Adipose tissue (tissue), 3 donors: Measurements from ENCODE around the gene MBOAT1. TPM values are rescaled to one million over a fixed set of nuclear protein-coding genes. Genes with fewer than 3 reads are reported as not detected.

Experiments
- H3K27ac ChIP-seq: one replicate; pipeline ENCODE4 v1.5.1; 2013; ENCODE audit warnings: low read depth, low read length
- WGBS, 3 donors: extraction: QIAGEN DNeasy Blood & Tissue Kit; methylation state at CpG; one replicate each; pipeline ENCODE4 v1.1.7; 2013; 5-methylcytosine and 5-hydroxymethylcytosine counted together
- polyA plus RNA-seq, 3 donors: library from polyadenylated mRNA; stranded (reverse); fragments of 200-250 nt; gene quantifications; one replicate each; pipeline ENCODE4 v1.2.3, GENCODE V29; 2013
- donor health status: healthy with polysubstance abuse.
- donor health status: Bipolar disorder and iron deficiency.
- donor health status: healthy.

Gene MBOAT1
- polyA plus RNA-seq, 3 donors: 2.6 to 3.2 (median 2.6) TPM

DNA sequence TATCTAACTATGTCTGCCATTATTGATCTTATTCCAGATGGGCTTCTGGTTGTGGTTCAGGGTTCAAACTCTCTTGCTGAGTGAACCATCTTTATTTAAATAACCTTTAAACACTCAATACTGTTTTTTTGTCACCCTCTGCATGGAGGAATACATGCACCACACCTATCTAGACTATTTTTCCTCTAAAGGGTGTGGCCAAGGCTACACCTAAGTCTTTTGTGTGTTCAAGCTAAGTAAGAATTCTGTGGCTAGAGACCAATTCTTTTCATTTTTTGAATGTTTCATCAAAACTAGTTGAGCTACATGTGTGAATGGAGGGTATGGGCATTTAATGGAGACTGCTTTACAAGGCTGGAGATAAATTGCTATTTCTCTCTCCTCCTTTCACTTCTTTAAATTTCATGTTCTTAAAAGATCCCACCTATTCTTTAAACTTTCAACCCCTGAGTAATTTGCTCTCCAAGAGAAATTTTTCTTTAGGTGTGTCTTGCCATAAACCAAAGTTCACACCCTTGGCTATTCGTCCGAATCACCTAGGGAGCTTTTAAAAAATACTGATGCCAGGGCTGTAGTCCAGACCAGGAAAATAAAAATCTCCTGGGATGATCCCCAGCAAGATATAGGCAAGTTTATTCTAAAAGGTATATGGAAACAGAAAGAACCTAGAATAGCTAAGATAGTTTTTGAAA lies 24.8 kb upstream of the MBOAT1 start:
- 70 to 81% (median 72%) methylated on average over 2 of the region's 2 CpGs for WGBS, 3 donors

DNA sequence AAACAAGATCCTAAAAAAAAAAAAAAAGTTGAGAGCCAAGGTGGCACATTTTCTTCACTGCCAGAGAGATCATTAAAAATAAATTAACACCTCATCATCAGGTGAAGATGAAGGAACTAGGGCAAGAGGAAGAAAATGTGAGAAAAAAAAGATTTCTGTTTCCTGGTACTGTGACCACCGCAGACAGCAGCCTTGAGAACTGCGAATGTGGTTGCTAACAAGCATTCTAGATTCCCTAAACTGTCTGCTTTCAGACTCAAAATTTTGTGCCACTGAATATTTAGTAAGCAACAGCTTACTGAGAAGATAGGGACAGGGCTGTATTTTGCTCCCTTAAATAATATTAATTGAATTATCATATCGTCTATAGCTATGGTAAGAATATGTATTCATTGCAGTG lies 24.1 kb upstream of the MBOAT1 start:
- 60 to 72% (median 64%) methylated on average over 3 of the region's 3 CpGs for WGBS, 3 donors
- no peak overlapping the region for H3K27ac ChIP-seq

More for the DNA sequence above, 24.8 kb upstream of the MBOAT1 start:
- no peak overlapping the region for H3K27ac ChIP-seq

GRCh38 chr6:20235041-20235440 lies 22.8 kb upstream of the MBOAT1 start:
- 84 to 90% (median 86%) methylated on average over 6 of the region's 6 CpGs for WGBS, 3 donors

GRCh38 chr6:20234136-20234535 lies 21.9 kb upstream of the MBOAT1 start:
- 69 to 82% (median 80%) methylated on average over 7 of the region's 7 CpGs for WGBS, 3 donors
- H3K27ac ChIP-seq: no peak overlapping the region

More at GRCh38 chr6:20235041-20235440, 22.8 kb upstream of the MBOAT1 start:
- H3K27ac ChIP-seq: no peak overlapping the region

DNA sequence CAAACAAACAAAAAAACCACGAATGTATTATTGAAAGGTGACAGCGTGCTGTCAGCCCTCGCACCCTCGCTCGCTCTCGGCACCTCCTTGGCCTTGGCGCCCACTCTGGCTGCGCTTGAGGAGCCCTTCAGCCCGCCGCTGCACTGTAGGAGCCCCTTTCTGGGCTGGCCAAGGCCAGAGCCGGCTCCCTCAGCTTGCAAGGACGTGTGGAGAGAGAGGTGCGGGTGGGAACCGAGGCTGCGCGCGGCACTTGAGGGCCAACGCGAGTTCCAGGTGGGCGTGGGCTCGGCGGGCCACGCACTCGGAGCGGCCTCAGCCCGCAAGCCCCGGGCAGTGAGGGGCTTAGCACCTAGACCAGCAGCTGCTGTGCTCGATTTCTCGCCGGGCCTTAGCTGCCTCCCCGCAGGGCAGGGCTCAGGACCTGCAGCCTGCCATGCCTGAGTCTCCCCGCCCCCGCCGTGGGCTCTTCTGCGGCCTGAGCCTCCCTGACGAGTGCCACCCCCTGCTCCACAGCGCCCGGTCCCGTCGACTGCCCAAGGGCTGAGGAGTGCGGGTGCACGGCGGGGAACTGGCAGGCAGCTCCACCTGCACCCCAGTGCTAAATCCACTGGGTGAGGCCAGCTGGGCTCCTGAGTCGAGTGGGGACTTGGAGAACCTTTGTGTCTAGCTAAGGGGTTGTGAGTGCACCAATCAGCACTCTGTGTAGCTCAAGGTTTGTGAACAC lies 20.9 kb upstream of the MBOAT1 start:
- WGBS, 3 donors: 96 to 98% (median 97%) methylated on average over 43 to 44 of the region's 44 CpGs

DNA sequence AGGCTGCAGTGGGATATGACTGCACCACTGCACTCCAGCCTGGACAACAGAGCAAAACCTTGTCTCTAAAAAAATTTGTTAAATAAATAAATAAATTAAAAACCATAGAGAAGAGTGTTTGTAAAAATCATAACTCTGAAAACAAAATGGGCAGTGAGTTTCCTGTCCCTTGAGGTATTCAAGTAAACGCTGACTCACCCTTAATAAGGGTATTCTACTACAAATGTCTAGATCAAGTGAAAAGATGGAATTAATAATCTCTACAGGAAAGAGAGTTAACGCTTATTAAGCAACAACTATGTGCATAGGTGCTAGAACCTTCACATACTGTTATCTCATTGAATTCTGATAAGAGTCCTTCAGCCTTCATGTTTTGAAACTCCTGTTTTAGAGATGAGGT lies 19.9 kb upstream of the MBOAT1 start:
- WGBS, 3 donors: 91 to 97% (median 97%) methylated on average over 2 of the region's 2 CpGs
- no peak overlapping the region for H3K27ac ChIP-seq

More for the DNA sequence above, 20.9 kb upstream of the MBOAT1 start:
- no peak overlapping the region for H3K27ac ChIP-seq

DNA sequence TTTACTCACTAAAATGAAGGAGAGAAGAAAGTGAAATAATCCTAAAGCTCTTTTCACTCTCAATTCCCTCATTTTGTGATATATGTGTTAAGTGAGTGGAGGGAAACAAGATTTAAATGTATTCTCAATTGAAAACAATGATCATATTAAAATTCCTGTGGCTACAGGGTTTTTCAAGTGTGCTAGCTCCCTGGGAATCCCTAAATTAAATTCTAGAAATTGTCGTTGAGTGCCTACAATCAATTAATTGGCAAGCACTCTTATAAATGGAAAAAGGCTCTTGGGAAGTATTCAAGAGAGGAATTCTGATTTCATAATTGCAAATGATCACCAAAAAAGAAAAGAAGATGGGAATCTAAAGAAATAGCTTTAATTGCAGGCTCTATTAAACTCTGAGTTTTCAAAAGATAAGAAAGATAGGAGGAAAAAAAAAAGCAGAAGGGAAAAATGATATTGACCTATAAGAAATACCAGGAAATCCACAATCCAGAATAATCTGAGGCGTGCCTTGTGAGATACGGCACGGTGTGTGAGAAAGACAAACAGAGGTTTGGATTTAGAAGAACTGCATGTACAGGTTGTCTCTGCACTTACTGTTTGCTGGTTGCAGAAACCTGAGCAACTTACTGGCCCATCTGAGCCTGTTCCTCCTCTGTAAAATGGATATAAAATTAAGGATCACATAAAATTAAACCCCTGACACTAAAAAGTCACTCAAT lies 18.3 kb upstream of the MBOAT1 start:
- 82 to 93% (median 84%) methylated on average over 4 of the region's 4 CpGs for WGBS, 3 donors
- no peak overlapping the region for H3K27ac ChIP-seq

- WGBS, 3 donors: 91 to 95% (median 91%) methylated on average over 4 of the region's 4 CpGs
- H3K27ac ChIP-seq: no peak overlapping the region
These were observed 17.6 kb upstream of the MBOAT1 start for GRCh38 chr6:20229881-20230280.

- WGBS, 3 donors: 77 to 93% (median 90%) methylated on average over 2 of the region's 2 CpGs
- H3K27ac ChIP-seq: no peak overlapping the region
These were observed 15.1 kb upstream of the MBOAT1 start for GRCh38 chr6:20227350-20227749.

GRCh38 chr6:20223141-20223540 lies 10.9 kb upstream of the MBOAT1 start:
- no peak overlapping the region for H3K27ac ChIP-seq
- WGBS, 3 donors: 68 to 92% (median 82%) methylated on average over 1 of the region's 1 CpG

DNA sequence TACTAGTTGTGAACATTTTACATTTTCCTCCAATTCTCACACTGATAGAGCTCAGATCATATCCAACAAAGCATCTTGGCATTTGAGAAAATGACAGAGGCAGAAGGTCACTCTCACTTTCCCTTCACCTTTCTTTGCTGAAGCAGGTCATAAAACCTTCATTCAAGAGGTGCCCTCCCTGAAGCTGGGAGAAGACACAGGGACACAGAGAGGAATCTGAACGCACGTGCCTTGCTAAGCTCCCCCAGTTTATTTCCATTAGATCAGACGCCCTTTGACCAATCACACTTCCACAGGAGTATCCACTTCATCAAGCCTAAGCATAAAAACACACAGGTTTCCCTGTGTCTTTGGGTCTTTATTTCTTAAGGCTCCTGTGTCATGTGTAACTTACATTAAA lies 9.2 kb upstream of the MBOAT1 start:
- no peak overlapping the region for H3K27ac ChIP-seq
- 59 to 80% (median 76%) methylated on average over 3 of the region's 3 CpGs for WGBS, 3 donors

GRCh38 chr6:20220359-20220758 lies 8.1 kb upstream of the MBOAT1 start:
- H3K27ac ChIP-seq: no peak overlapping the region
- WGBS, 3 donors: 79 to 87% (median 86%) methylated on average over 3 of the region's 3 CpGs

DNA sequence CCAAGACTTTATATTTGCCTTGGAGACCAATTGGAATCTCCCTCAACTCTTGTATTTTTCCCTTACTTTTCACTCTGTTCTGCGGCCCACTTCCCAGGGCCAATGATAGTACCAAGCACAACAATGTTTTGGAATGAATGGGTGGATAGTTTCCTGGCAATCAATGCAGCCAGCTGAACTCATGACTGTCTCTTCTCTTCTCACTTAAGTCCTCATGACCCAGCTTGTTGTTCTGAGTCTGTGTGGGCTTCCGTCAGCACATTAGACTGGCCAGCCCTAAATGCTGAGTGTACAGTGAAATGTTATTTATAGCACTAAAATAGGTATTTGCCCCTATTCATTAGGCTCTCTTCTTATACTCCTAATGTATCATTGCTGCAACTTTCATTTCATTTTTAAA lies 5.6 kb upstream of the MBOAT1 start:
- 80 to 96% (median 90%) methylated on average over 2 of the region's 2 CpGs for WGBS, 3 donors
- H3K27ac ChIP-seq: no peak overlapping the region

DNA sequence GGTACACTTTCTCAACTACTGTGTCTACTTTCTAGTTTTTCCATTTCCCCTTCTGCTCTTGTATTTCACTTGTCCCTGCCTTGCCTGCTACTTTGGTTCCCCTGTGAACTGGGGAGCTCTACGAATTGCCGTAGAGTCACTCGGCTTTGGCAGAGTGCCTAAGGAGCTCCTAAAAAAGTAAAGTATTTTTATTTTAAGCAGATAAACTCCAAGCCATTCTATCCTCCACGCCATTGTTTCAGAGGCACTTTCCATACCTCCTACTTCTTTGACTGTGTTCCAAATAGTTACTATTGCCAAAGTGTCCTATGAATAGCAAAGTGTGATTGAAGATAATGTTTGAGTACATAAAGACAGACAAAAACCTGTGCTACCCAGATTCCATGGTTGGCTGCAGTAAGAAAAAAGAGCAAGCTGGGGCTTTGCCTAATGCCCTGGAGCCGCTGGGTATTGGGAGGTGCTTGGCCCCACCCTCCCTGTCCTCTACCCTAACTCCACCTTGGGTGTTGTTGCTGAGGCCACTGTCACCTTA lies 5.1 kb upstream of the MBOAT1 start:
- 30 to 75% (median 33%) methylated on average over 5 of the region's 5 CpGs for WGBS, 3 donors
- H3K27ac ChIP-seq: no peak overlapping the region

DNA sequence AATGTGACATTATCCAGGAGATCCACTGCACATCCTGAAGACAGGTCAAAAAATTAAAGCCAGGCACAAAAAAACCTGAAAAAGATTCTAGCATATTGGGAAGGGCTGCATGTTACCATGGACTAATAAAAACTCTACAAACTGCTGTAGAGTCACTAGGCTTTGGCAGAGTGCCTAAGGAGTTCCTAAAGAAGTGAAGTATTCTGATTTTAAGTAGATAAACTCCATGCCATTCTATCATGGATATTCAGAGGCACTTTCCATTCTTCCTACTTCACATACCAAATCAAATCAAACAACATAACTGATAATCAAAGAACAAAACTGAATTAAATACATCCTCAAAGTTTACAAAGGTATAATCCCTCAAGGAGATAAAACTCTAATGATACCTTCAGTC lies 3.0 kb upstream of the MBOAT1 start:
- no peak overlapping the region for H3K27ac ChIP-seq

DNA sequence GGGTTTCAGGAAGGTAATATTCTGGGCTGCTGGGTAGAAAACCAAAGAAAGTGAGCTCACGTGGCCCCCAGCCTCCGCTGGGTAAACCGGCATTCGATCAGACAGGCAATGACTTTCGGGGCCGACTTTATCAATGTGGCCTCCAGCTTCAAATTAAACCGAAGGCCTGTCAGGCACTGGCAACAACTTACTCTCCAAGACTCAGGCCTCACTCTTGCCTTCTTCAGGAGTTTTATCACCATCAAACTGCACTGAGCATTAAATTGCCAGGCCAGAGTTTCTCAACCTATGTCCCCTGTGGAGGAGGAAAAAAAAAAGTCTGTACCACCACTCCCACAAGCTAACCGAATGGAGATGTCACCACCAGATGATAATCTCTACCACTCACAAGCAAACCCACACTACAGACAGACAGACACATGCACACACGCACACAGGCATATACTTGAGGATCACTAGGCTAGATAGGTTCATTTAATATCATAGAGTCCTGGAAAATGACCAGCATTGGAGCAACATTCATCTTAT lies 1.1 kb upstream of the MBOAT1 start:
- no peak overlapping the region for H3K27ac ChIP-seq
- WGBS, 3 donors: 24 to 53% (median 44%) methylated on average over 9 of the region's 9 CpGs

DNA sequence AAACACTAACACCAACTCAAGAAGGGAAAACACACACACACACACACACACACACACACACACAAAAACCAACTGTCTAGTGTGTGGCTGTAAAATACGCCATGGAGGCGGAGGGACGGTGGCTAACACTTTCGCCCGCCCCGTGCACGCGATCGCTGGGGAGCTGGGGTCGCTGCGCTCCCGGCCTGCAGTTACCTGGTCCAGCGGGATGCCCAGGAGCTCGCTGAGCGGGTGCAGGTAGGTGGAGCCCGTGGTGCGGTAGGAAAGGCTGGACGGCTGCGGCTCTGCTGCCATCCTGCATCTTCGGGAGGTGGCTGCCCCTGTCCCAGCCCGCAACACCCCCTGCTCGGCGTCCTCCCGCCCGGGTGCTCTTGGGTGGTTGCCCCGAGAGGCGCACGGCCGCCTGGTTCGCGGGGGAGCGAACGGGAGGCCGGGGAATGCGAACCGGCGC lies 303 bp downstream of the MBOAT1 start:
- WGBS, 3 donors: 0 to 1% (median 1%) methylated on average over 37 of the region's 37 CpGs
- no peak overlapping the region for H3K27ac ChIP-seq

- WGBS, 3 donors: 11 to 16% (median 13%) methylated on average over 17 of the region's 17 CpGs
- no peak overlapping the region for H3K27ac ChIP-seq
These were observed 980 bp downstream of the MBOAT1 start for GRCh38 chr6:20211037-20211940.
